ENCODE data around the gene ORAI2.

DNA sequence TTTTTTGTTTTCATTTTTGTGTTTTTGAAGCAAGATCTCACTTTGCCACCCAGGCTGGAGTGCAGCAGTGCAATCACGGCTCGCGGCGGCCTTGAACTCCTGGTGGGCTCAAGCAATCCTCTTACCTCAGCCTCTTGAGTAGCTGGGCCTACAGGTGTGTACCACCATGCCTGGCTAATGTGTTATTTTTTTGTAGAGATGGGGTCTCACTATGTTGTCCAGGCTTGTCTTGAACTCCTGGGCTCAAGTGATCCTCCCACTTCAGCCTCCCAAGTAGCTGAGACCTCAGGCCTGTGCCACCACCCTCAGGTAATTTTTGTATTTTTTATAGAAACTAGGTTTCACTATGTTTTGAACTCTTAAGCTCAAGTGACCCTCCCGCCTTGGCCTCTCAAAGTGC lies 22.5 kb upstream of the ORAI2 start:
- TF ChIP-seq, protein P1, sequence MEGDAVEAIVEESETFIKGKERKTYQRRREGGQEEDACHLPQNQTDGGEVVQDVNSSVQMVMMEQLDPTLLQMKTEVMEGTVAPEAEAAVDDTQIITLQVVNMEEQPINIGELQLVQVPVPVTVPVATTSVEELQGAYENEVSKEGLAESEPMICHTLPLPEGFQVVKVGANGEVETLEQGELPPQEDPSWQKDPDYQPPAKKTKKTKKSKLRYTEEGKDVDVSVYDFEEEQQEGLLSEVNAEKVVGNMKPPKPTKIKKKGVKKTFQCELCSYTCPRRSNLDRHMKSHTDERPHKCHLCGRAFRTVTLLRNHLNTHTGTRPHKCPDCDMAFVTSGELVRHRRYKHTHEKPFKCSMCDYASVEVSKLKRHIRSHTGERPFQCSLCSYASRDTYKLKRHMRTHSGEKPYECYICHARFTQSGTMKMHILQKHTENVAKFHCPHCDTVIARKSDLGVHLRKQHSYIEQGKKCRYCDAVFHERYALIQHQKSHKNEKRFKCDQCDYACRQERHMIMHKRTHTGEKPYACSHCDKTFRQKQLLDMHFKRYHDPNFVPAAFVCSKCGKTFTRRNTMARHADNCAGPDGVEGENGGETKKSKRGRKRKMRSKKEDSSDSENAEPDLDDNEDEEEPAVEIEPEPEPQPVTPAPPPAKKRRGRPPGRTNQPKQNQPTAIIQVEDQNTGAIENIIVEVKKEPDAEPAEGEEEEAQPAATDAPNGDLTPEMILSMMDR (IDR thresholded peaks at IDR 0.05) = no peak
- no peak for TF ChIP-seq POLR2A (IDR thresholded peaks at IDR 0.05)

All from esophagus squamous epithelium (tissue), 4 donors.